Motor neuron (in vitro differentiated cells): ENCODE results near the gene F7. TPM values are rescaled to one million over a fixed set of nuclear protein-coding genes. Genes with fewer than 3 reads are reported as not detected.
A peak's percentile ranks its signal among the peaks of the same experiment; 100 is the strongest.

Source experiments
- ATAC-seq, 8 experiments: fragments of 200-7000 bp; cut with Tn5 transposase; replicated peaks in 6 of 8; 2 replicates each; pipeline ENCODE4 v1.8.0; 2021; ENCODE audit warnings: mild to moderate bottlenecking in 8 of 8, moderate library complexity in 8 of 8
- H3K27ac ChIP-seq, 2 donors: fragments of 250-450 bp; sonication (Bioruptor Pico); 2 replicates each; pipeline ENCODE4 v1.9.0; 2021; ENCODE audit warnings: antibody characterized with exemption in 2 of 2, mild to moderate bottlenecking in 2 of 2, moderate library complexity in 1 of 2
- H3K4me1 ChIP-seq, 2 donors: fragments of 250-450 bp; sonication (Bioruptor Pico); replicated peaks in 1 of 2; 2 replicates each; pipeline ENCODE4 v1.6.1; 2021; ENCODE audit warnings: antibody characterized with exemption in 2 of 2, mild to moderate bottlenecking in 2 of 2, moderate library complexity in 1 of 2
- H3K4me3 ChIP-seq, 5 donors: fragments of 250-450 bp; sonication (Bioruptor Pico); 2 replicates each; pipeline ENCODE4 v1.9.0; 2021; ENCODE audit warnings: antibody characterized with exemption in 5 of 5, mild to moderate bottlenecking in 5 of 5, moderate library complexity in 4 of 5
- WGBS, 10 experiments: fragments of 450-650 bp; shearing (Covaris generic); methylation state at CpG; one replicate each; pipeline ENCODE4 v1.0.0; 2022; 5-methylcytosine and 5-hydroxymethylcytosine counted together
- in situ Hi-C, 9 experiments: fragments of 400-800 bp; cut with MboI; loops; one replicate each; pipeline ENCODE4 v1.15.0; 2021; ENCODE audit warnings: low sequenced_read_pairs in 9 of 9, low pct_unique_long_range_greater_than_20kb in 2 of 9; ENCODE audit not compliant: unreplicated experiment in 9 of 9
- total RNA-seq, 8 experiments: library from RNA; unstranded; fragments of 300-600 nt; gene quantifications; 2 replicates each; pipeline versions ENCODE4 v1.2.3 to v1.2.4, GENCODE V29; 2022

F7 gene
- total RNA-seq, 8 experiments from 2014 or later: 0.14 to 0.76 (median 0.28) TPM

GRCh38 chr13:113084094-113084942 is 21.3 kb upstream of the F7 start:
- in situ Hi-C loops: no loop called here
- Histone ChIP-seq H3K4me1 (peaks cover 2 to 9% of the 10 kb centered on the region in 2 donors), H3K27ac (no peak overlapping the region), H3K4me3 (no peak overlapping the region)
- ATAC-seq: no peak
- 65 to 100% (median 85%) methylated on average over 1 to 17 of the region's 25 CpGs; no CpG with 5 or more reads in 4 of the 10 experiments for WGBS, 10 experiments

- H3K4me1 ChIP-seq: peaks cover 2 to 9% of the 10 kb centered on the region in 2 donors
- in situ Hi-C loops: no loop called here
- no peak for ATAC-seq
- WGBS, 10 experiments: 41 to 96% (median 75%) methylated on average over 3 to 5 of the region's 24 CpGs; no CpG with 5 or more reads in 6 of the 10 experiments
- H3K4me3 ChIP-seq: no peak overlapping the region
- H3K27ac ChIP-seq: no peak overlapping the region
These were observed 20.5 kb upstream of the F7 start for GRCh38 chr13:113084943-113085540.

- peaks cover 2 to 9% of the 10 kb centered on the region in 2 donors for H3K4me1 ChIP-seq
- H3K4me3 ChIP-seq: no peak overlapping the region
- 20 to 95% (median 73%) methylated on average over 1 to 13 of the region's 32 CpGs; no CpG with 5 or more reads in 6 of the 10 experiments for WGBS, 10 experiments
- no peak for ATAC-seq
- in situ Hi-C loops: no loop called here
- H3K27ac ChIP-seq: no peak overlapping the region
These were observed 19.4 kb upstream of the F7 start for GRCh38 chr13:113086031-113086750.

GRCh38 chr13:113086991-113087922 is 18.3 kb upstream of the F7 start:
- in situ Hi-C loops: no loop called here
- no peak overlapping the region for H3K4me3 ChIP-seq
- WGBS, 10 experiments: 52 to 100% (median 85%) methylated on average over 1 to 15 of the region's 39 CpGs; no CpG with 5 or more reads in 1 of the 10 experiments
- no peak overlapping the region for H3K27ac ChIP-seq
- H3K4me1 ChIP-seq: peaks cover 2 to 9% of the 10 kb centered on the region in 2 donors
- no peak for ATAC-seq

GRCh38 chr13:113087923-113088690 is 17.5 kb upstream of the F7 start:
- H3K4me1 ChIP-seq: peaks cover 2 to 9% of the 10 kb centered on the region in 2 donors
- WGBS, 10 experiments: 79 to 93% (median 86%) methylated on average over 3 to 24 of the region's 40 CpGs; no CpG with 5 or more reads in 4 of the 10 experiments
- H3K27ac ChIP-seq: no peak overlapping the region
- in situ Hi-C loops: no loop called here
- no peak overlapping the region for H3K4me3 ChIP-seq
- ATAC-seq: no peak

GRCh38 chr13:113088691-113089020 is 16.9 kb upstream of the F7 start:
- no peak overlapping the region for H3K27ac ChIP-seq
- in situ Hi-C loops: no loop called here
- 40 to 100% (median 83%) methylated on average over 1 to 5 of the region's 17 CpGs; no CpG with 5 or more reads in 2 of the 10 experiments for WGBS, 10 experiments
- H3K4me3 ChIP-seq: no peak overlapping the region
- H3K4me1 ChIP-seq: peaks cover 2 to 7% of the 10 kb centered on the region in 2 donors
- no peak for ATAC-seq

GRCh38 chr13:113089693-113090414 is 15.7 kb upstream of the F7 start:
- WGBS, 10 experiments: 40 to 87% (median 68%) methylated on average over 1 to 11 of the region's 36 CpGs; no CpG with 5 or more reads in 2 of the 10 experiments
- no peaks in the 10 kb centered on the region for H3K4me1 ChIP-seq
- in situ Hi-C loops: no loop called here
- H3K27ac ChIP-seq: no peak overlapping the region
- H3K4me3 ChIP-seq: no peak overlapping the region
- no peak for ATAC-seq

GRCh38 chr13:113090415-113090770 is 15.2 kb upstream of the F7 start:
- Histone ChIP-seq H3K4me3 (no peak overlapping the region), H3K27ac (no peak overlapping the region), H3K4me1 (peaks cover 0 to 2% of the 10 kb centered on the region in 2 donors)
- in situ Hi-C loops: no loop called here
- WGBS, 10 experiments: 100% methylated on average over 3 of the region's 13 CpGs; no CpG with 5 or more reads in 9 of the 10 experiments
- ATAC-seq: no peak

- no peak overlapping the region for H3K27ac ChIP-seq
- no peak for ATAC-seq
- in situ Hi-C loops: no loop called here
- peaks cover 0 to 2% of the 10 kb centered on the region in 2 donors for H3K4me1 ChIP-seq
- 40 to 92% (median 72%) methylated on average over 1 to 10 of the region's 24 CpGs; no CpG with 5 or more reads in 5 of the 10 experiments for WGBS, 10 experiments
- no peak overlapping the region for H3K4me3 ChIP-seq
These were observed 14.8 kb upstream of the F7 start for GRCh38 chr13:113090806-113091205.

- Histone ChIP-seq H3K4me3 (no peak overlapping the region), H3K4me1 (peaks cover 0 to 2% of the 10 kb centered on the region in 2 donors), H3K27ac (no peak overlapping the region)
- in situ Hi-C loops: no loop called here
- peak in 2 of 8 experiments; percentile 6 to 8 for ATAC-seq
- 42 to 89% (median 80%) methylated on average over 1 to 11 of the region's 30 CpGs; no CpG with 5 or more reads in 4 of the 10 experiments for WGBS, 10 experiments
These were observed 14.3 kb upstream of the F7 start for GRCh38 chr13:113091211-113091771.
